Measurements from ENCODE around the gene SETD7.
A peak's percentile ranks its signal among the peaks of the same experiment; 100 is the strongest.

SETD7 gene

DNA sequence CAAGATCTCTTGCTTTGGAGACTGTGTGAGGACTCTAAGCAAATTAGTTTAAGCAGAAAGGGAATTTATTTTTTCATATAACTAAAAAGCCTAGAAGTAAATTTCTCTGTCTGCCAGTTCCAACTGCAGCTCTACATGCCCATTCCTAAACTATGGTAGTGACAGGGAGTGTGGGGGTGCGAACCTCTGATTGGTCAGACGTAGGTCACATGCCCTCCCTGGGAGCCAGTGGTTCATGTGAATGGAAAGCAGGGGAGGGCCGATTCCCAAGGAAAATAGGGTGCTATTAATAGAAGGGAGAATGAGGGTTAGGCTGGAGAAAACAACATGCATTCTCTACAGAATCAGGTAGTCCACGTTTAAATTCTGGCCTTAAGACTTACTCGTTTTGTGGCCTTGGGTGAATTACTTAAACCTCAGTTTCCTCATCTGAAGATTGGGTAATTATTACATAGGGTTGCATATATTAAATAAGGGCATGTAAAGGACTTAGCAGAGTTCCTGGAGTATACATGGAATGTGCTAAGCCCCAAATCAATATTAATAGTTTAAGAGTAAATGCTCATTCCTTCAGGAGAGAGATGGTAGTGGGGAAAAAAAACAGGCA lies 94.9 kb downstream of the SETD7 start:
- Histone ChIP-seq H3K9me2 (replicated peaks; ENCODE audit: low read depth, low read length) (no peaks in the 10 kb centered on the region), H2AFZ (ENCODE audit: low read length) (no peak overlapping the region), H4K20me1 (ENCODE audit: insufficient read depth, low read length, poor library complexity, severe bottlenecking) (peaks cover 17% of the 10 kb centered on the region), H3K27me3 (ENCODE audit: insufficient read depth, low read length, poor library complexity, severe bottlenecking) (no peaks in the 10 kb centered on the region), H3F3A (ENCODE audit: low read depth) (no peaks in the 10 kb centered on the region), H3K4me1 (ENCODE audit: insufficient read depth, low read length, poor library complexity, severe bottlenecking) (peaks cover 27% of the 10 kb centered on the region), H3K79me2 (ENCODE audit: insufficient read depth, low read length) (peaks cover 35% of the 10 kb centered on the region), H3K36me3 (ENCODE audit: insufficient read depth, low read length) (no peaks in the 10 kb centered on the region), H3K4me2 (ENCODE audit: low read depth, low read length, poor library complexity, severe bottlenecking) (no peak overlapping the region), H3K9me3 (ENCODE audit: insufficient read depth, low read depth, low read length) (no peaks in the 10 kb centered on the region), H3K4me3 (ENCODE audit: low read length, poor library complexity, severe bottlenecking) (no peak overlapping the region), H3K9ac (ENCODE audit: low read depth, low read length, poor library complexity, severe bottlenecking) (no peak overlapping the region)
- TF ChIP-seq CTCF (conservative IDR thresholded peaks at IDR 0.05; ENCODE audit: low read length): no peak
- TF ChIP-seq EZH2phosphoT487 (IDR thresholded peaks at IDR 0.05; ENCODE audit: borderline replicate concordance): no peak

DNA sequence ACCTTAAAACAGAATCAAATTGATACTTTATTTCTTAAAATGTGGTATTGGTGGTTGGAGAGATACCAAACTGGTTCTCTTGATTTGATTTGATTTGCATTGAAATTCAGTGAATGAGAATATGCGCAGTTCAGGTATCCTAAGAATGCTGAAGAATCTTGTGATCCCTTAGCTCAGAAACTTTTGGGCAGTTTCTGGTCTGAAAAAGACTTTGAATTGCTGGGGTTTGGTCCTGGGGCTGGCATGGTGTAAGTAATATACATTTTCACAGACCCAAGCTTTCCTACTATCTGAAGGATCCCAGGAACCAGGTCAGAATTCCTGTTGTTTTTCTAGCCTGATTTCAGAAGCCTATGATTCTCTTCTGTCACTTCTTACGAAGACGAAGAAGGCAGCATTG lies 95.5 kb downstream of the SETD7 start:
- H3K9ac ChIP-seq (ENCODE audit: low read depth, low read length, poor library complexity, severe bottlenecking): no peak overlapping the region
- peaks cover 23% of the 10 kb centered on the region for H4K20me1 ChIP-seq (ENCODE audit: insufficient read depth, low read length, poor library complexity, severe bottlenecking)
- H2AFZ ChIP-seq (ENCODE audit: low read length): no peak overlapping the region
- H3F3A ChIP-seq (ENCODE audit: low read depth): no peaks in the 10 kb centered on the region
- H3K9me2 ChIP-seq (replicated peaks; ENCODE audit: low read depth, low read length): no peaks in the 10 kb centered on the region
- peaks cover 36% of the 10 kb centered on the region for H3K79me2 ChIP-seq (ENCODE audit: insufficient read depth, low read length)
- H3K36me3 ChIP-seq (ENCODE audit: insufficient read depth, low read length): no peaks in the 10 kb centered on the region
- H3K4me1 ChIP-seq (ENCODE audit: insufficient read depth, low read length, poor library complexity, severe bottlenecking): peaks cover 33% of the 10 kb centered on the region
- no peaks in the 10 kb centered on the region for H3K9me3 ChIP-seq (ENCODE audit: insufficient read depth, low read depth, low read length)
- no peaks in the 10 kb centered on the region for H3K27me3 ChIP-seq (ENCODE audit: insufficient read depth, low read length, poor library complexity, severe bottlenecking)
- H3K4me3 ChIP-seq (ENCODE audit: low read length, poor library complexity, severe bottlenecking): no peak overlapping the region
- TF ChIP-seq EZH2phosphoT487 (IDR thresholded peaks at IDR 0.05; ENCODE audit: borderline replicate concordance): no peak
- no peak for TF ChIP-seq CTCF (conservative IDR thresholded peaks at IDR 0.05; ENCODE audit: low read length)
- H3K4me2 ChIP-seq (ENCODE audit: low read depth, low read length, poor library complexity, severe bottlenecking): no peak overlapping the region

GRCh38 chr4:139458999-139459398 lies 97.0 kb downstream of the SETD7 start:
- H3K4me1 ChIP-seq (ENCODE audit: insufficient read depth, low read length, poor library complexity, severe bottlenecking): peaks cover 43% of the 10 kb centered on the region
- no peak overlapping the region for H3K9ac ChIP-seq (ENCODE audit: low read depth, low read length, poor library complexity, severe bottlenecking)
- H3F3A ChIP-seq (ENCODE audit: low read depth): no peaks in the 10 kb centered on the region
- no peaks in the 10 kb centered on the region for H3K27me3 ChIP-seq (ENCODE audit: insufficient read depth, low read length, poor library complexity, severe bottlenecking)
- H3K36me3 ChIP-seq (ENCODE audit: insufficient read depth, low read length): no peaks in the 10 kb centered on the region
- H3K4me2 ChIP-seq (ENCODE audit: low read depth, low read length, poor library complexity, severe bottlenecking): peak overlapping the region; percentile 78
- peaks cover 51% of the 10 kb centered on the region for H3K79me2 ChIP-seq (ENCODE audit: insufficient read depth, low read length)
- H3K9me2 ChIP-seq (replicated peaks; ENCODE audit: low read depth, low read length): no peaks in the 10 kb centered on the region
- H2AFZ ChIP-seq (ENCODE audit: low read length): no peak overlapping the region
- no peaks in the 10 kb centered on the region for H3K9me3 ChIP-seq (ENCODE audit: insufficient read depth, low read depth, low read length)
- peaks cover 35% of the 10 kb centered on the region for H4K20me1 ChIP-seq (ENCODE audit: insufficient read depth, low read length, poor library complexity, severe bottlenecking)
- H3K4me3 ChIP-seq (ENCODE audit: low read length, poor library complexity, severe bottlenecking): peak overlapping the region; percentile 80
- no peak for TF ChIP-seq EZH2phosphoT487 (IDR thresholded peaks at IDR 0.05; ENCODE audit: borderline replicate concordance)

DNA sequence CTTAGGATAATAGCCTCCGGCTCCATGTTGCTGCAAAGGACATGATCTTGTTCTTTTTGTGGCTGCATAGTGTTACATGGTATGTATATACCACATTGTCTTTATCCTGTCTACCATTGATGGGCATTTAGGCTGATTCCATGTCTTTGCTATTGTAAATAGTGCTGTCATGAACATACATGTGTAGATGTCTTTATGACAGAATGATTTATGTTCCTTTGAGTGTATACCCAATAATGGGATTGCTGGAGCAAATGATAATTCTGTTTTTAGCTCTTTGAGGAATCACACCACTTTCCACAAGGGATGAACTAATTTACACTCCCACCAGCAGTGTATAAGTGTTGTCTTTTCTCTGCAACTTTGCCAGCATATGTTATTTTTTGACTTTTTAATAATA lies 97.5 kb downstream of the SETD7 start:
- Histone ChIP-seq H3K36me3 (ENCODE audit: insufficient read depth, low read length) (no peaks in the 10 kb centered on the region), H3K9ac (ENCODE audit: low read depth, low read length, poor library complexity, severe bottlenecking) (peak overlapping the region; percentile 3), H3K4me2 (ENCODE audit: low read depth, low read length, poor library complexity, severe bottlenecking) (peak overlapping the region; percentile 78), H3K9me2 (replicated peaks; ENCODE audit: low read depth, low read length) (no peaks in the 10 kb centered on the region), H3K27me3 (ENCODE audit: insufficient read depth, low read length, poor library complexity, severe bottlenecking) (no peaks in the 10 kb centered on the region), H3K4me1 (ENCODE audit: insufficient read depth, low read length, poor library complexity, severe bottlenecking) (peaks cover 43% of the 10 kb centered on the region), H3K4me3 (ENCODE audit: low read length, poor library complexity, severe bottlenecking) (peak overlapping the region; percentile 80), H4K20me1 (ENCODE audit: insufficient read depth, low read length, poor library complexity, severe bottlenecking) (peaks cover 35% of the 10 kb centered on the region), H3K79me2 (ENCODE audit: insufficient read depth, low read length) (peaks cover 50% of the 10 kb centered on the region), H3F3A (ENCODE audit: low read depth) (no peaks in the 10 kb centered on the region), H2AFZ (ENCODE audit: low read length) (no peak overlapping the region), H3K9me3 (ENCODE audit: insufficient read depth, low read depth, low read length) (no peaks in the 10 kb centered on the region)
- TF ChIP-seq EZH2phosphoT487 (IDR thresholded peaks at IDR 0.05; ENCODE audit: borderline replicate concordance) (no peak), CTCF (conservative IDR thresholded peaks at IDR 0.05; ENCODE audit: low read length) (no peak)
